Progenitor cell of endocrine pancreas (in vitro differentiated cells): Measurements from ENCODE around the gene GFOD2. TPM values are rescaled to one million over a fixed set of nuclear protein-coding genes. Genes with fewer than 3 reads are reported as not detected.

Experiments used
- DNase-seq: peaks from one replicate; pipeline ENCODE4 v3.0.0; 2021; ENCODE audit warnings: low spot score; ENCODE audit not compliant: unreplicated experiment
- H3K27ac Mint-ChIP-seq: 2 replicates; pipeline ENCODE4 v1.8.0; 2021; ENCODE audit warnings: mild to moderate bottlenecking, moderate library complexity, mixed read lengths
- H3K27me3 Mint-ChIP-seq: 2 replicates; pipeline ENCODE4 v1.8.0; 2021; ENCODE audit warnings: mixed read lengths
- H3K36me3 Mint-ChIP-seq: 2 replicates; pipeline ENCODE4 v1.8.0; 2022; ENCODE audit warnings: mixed read lengths; ENCODE audit not compliant: insufficient read depth
- H3K4me1 Mint-ChIP-seq: 2 replicates; pipeline ENCODE4 v1.8.0; 2021; ENCODE audit warnings: low read depth, mixed read lengths
- H3K4me3 Mint-ChIP-seq: 2 replicates; pipeline ENCODE4 v1.8.0; 2021; ENCODE audit warnings: low read depth, mild to moderate bottlenecking, moderate library complexity, mixed read lengths
- H3K9me3 Mint-ChIP-seq: 2 replicates; pipeline ENCODE4 v1.8.0; 2021; ENCODE audit warnings: low read depth, mixed read lengths
- CTCF ChIP-seq: fragments of 200-600 bp; sonication (generic); IDR thresholded peaks from one replicate; pipeline ENCODE4 v1.5.0; 2021; ENCODE audit warnings: antibody characterized with exemption, mild to moderate bottlenecking; ENCODE audit not compliant: unreplicated experiment
- total RNA-seq: library from RNA; stranded (reverse); gene quantifications from 2 replicates; pipeline ENCODE4 v1.2.1, GENCODE V29; 2021

The GFOD2 gene
- total RNA-seq, 1 donor from 2014 or later, result 38.8 TPM

GRCh38 chr16:67683767-67684166 lies 35.3 kb downstream of the GFOD2 start:
- Mint-ChIP-seq H3K36me3 (peaks cover 9% of the 10 kb centered on the region), H3K27me3 (no peaks in the 10 kb centered on the region), H3K4me3 (no peak overlapping the region), H3K4me1 (no peaks in the 10 kb centered on the region), H3K27ac (no peak overlapping the region), H3K9me3 (no peaks in the 10 kb centered on the region)
- TF ChIP-seq CTCF, result no peak
- no peak for DNase-seq

DNA sequence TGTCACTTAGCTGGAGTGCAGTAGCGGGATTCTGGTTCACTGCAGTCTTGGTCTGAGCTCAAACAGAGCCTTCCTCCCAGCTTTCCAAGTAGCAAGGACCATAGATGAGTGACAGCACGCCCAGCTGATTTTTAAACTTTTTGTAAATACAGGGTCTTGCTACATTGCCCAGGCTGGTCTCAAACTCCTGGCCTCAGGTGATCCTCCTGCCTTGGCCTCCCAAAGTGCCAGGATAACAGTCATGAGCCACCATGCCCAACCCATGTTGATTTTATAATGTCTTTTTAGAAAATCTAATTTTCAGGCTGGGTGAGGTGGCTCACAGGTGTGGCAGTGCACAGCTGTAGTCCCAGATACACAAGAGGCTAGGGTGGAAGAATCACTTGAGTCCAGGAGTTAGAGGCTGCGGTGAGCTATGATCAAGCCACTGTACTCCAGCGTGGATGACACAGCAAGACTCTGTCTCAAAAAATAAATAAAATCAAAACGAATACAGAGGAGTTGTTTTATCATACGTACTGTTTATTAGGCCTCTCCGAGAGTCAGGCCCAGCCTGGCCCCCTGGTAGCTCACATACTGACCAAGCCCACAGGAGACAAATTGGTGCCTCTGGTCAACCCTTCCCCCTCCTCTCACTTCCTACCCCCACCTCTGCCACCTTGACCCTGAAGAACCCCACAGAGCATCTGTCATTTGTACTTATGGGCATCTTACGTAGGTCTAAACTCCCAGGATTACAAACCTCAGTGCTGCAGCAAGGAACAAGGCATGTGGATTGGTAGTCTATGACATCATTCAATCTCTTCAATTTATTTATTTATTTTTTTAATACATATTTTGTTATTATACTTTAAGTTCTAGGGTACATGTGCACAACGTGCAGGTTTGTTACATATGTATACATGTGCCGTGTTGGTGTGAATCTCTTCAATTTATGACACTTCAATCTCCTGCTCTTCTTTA lies 38.9 kb downstream of the GFOD2 start:
- Mint-ChIP-seq H3K9me3 (no peaks in the 10 kb centered on the region), H3K36me3 (peaks cover 5% of the 10 kb centered on the region), H3K27me3 (no peaks in the 10 kb centered on the region), H3K4me1 (no peaks in the 10 kb centered on the region), H3K27ac (no peak overlapping the region), H3K4me3 (no peak overlapping the region)
- no peak for DNase-seq
- no peak for TF ChIP-seq CTCF

DNA sequence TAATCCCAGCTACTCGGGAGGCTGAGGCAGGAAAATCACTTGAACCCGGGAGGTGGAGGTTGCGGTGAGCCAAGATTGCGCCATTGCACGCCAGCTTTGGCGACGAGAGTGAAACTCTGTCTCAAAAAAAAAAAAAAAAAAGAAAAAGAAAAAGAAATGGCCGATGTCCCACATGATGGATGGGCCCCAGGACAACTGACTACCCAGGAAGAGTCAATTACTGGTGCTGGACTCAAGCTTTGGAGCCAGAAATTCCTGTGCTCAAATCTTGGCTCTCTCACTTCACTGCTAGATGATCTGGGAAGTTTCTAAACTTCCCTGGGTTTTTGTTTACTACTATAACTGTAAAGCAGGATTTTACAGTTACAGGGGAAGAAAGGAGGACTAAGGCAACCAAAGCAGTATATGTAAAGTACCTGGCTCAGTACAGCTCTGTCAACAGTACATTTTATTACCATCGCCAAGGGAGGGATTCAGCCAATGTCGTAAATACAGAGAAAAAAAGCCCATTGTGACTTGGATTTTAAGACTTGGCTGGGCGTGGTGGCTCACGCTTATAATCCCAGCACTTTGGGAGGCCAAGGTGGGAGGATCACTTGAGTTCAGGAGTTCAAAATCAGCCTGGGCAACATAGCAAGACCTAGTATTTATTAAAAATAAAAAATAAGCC lies 40.6 kb downstream of the GFOD2 start:
- Mint-ChIP-seq H3K9me3 (no peaks in the 10 kb centered on the region), H3K4me1 (no peaks in the 10 kb centered on the region), H3K36me3 (peaks cover 2% of the 10 kb centered on the region), H3K27me3 (no peaks in the 10 kb centered on the region), H3K27ac (no peak overlapping the region), H3K4me3 (no peak overlapping the region)
- DNase-seq, result no peak
- no peak for TF ChIP-seq CTCF

GRCh38 chr16:67677712-67678111 lies 41.4 kb downstream of the GFOD2 start:
- TF ChIP-seq CTCF, result no peak
- H3K4me1 Mint-ChIP-seq, result no peaks in the 10 kb centered on the region
- H3K36me3 Mint-ChIP-seq, result no peaks in the 10 kb centered on the region
- no peak overlapping the region for H3K27ac Mint-ChIP-seq
- H3K4me3 Mint-ChIP-seq, result no peak overlapping the region
- no peak for DNase-seq
- no peaks in the 10 kb centered on the region for H3K9me3 Mint-ChIP-seq
- no peaks in the 10 kb centered on the region for H3K27me3 Mint-ChIP-seq

- no peak for DNase-seq
- Mint-ChIP-seq H3K36me3 (no peaks in the 10 kb centered on the region), H3K4me3 (no peak overlapping the region), H3K4me1 (no peaks in the 10 kb centered on the region), H3K27me3 (no peaks in the 10 kb centered on the region), H3K9me3 (no peaks in the 10 kb centered on the region), H3K27ac (no peak overlapping the region)
- TF ChIP-seq CTCF, result no peak
These were observed 42.2 kb downstream of the GFOD2 start for GRCh38 chr16:67676939-67677338.
